ENCODE measurements around the gene LYPD5. TPM values are rescaled to one million over a fixed set of nuclear protein-coding genes. Genes with fewer than 3 reads are reported as not detected.
"Not testable (repeated sequence)": the region's sequence is repeated elsewhere in the genome, so short reads cannot be mapped to it uniquely, and the experiment has no call there.

LYPD5 gene
- total and polyA plus RNA-seq, 10 donors, result 2.1 to 48.1 (median 7.0) TPM

DNA sequence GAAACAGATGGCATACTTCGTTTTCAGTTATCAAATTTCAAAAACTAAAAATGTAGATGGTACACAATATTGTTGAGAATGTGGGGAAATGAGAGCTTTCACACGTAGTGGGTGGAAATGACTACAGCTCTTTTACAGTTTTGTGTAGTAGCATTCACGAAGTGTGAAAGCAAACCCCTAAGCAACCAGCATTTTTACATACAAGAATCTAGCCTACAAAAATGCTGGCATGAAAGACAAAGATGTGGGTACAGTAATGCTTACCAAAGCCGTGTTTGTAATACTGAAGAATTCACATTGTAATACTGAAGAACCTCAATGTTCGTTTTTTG is 18.6 kb upstream of the LYPD5 start:
- DNase-seq, result no peak
- Histone ChIP-seq H3K27me3 (replicated peaks in 1 of 7) (peaks cover 0 to 28% (median 6%) of the 10 kb centered on the region in 7 donors), H3K9me3 (peaks cover 0 to 7% (median 0%) of the 10 kb centered on the region in 8 donors), H3K27ac (no peak overlapping the region), H3K36me3 (no peaks in the 10 kb centered on the region), H3K4me3 (peak overlapping the region in 7 of 8 donors; percentile 35 to 64 (median 43)), H3K4me1 (peaks cover 0 to 13% (median 0%) of the 10 kb centered on the region in 6 donors)
- TF ChIP-seq POLR2AphosphoS5 (IDR thresholded peaks at IDR 0.05) (no peak), POLR2A (IDR thresholded peaks at IDR 0.05) (no peak)
- TF ChIP-seq, protein P1, sequence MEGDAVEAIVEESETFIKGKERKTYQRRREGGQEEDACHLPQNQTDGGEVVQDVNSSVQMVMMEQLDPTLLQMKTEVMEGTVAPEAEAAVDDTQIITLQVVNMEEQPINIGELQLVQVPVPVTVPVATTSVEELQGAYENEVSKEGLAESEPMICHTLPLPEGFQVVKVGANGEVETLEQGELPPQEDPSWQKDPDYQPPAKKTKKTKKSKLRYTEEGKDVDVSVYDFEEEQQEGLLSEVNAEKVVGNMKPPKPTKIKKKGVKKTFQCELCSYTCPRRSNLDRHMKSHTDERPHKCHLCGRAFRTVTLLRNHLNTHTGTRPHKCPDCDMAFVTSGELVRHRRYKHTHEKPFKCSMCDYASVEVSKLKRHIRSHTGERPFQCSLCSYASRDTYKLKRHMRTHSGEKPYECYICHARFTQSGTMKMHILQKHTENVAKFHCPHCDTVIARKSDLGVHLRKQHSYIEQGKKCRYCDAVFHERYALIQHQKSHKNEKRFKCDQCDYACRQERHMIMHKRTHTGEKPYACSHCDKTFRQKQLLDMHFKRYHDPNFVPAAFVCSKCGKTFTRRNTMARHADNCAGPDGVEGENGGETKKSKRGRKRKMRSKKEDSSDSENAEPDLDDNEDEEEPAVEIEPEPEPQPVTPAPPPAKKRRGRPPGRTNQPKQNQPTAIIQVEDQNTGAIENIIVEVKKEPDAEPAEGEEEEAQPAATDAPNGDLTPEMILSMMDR (IDR thresholded peaks at IDR 0.05 in 8 of 11, conservative IDR thresholded peaks at IDR 0.05 in 3 of 11), result no peak
- intact Hi-C loops (cut with DNase I; ENCODE audit: low total_unique reads), result no loop called here
- 28 to 33% (median 31%) methylated on average over 5 of the region's 5 CpGs for WGBS, 5 donors

DNA sequence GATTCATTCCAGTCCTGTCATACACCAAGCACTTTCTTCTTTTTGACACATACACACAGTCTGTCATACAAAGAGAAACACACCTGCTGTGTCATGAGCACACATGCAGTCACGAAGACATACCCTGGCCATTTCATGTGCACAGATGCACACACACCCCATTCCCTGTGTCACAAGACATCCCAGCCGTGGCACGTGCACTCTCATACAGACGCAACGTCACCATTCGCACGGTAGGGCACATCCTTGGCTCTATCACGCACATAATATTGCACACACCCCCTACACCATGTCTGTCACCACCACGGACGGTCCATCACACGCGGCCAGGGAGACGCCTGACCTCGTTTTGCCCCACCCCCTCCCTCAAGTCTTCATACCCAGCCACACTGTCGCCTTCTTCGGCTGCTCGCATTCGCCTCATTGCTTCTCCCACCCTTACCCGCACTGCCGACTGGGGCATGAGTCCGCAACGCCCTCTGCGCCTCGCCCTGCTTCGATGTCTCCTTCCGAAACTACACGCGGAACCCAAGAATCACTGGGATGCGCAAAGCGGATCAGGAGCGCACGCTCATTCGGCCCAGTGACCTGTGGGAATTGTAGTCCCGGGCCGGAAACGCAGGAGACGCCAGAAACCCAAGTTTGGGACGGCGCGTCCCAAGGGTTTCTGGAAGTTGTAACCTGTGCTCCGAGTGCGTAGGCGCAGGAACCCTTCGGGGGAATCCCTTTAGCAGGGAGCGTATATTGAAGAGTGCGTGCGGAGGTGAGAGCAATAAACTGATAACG is 18.0 kb upstream of the LYPD5 start:
- TF ChIP-seq POLR2AphosphoS5 (IDR thresholded peaks at IDR 0.05) (peak in 2 of 3 donors; percentile 44 to 66), POLR2A (IDR thresholded peaks at IDR 0.05) (no peak)
- TF ChIP-seq, protein P1 (IDR thresholded peaks at IDR 0.05 in 8 of 11, conservative IDR thresholded peaks at IDR 0.05 in 3 of 11), result no peak
- H3K4me3 ChIP-seq, result peak overlapping the region; percentile 14 to 64 (median 40)
- peaks cover 0 to 7% (median 0%) of the 10 kb centered on the region in 8 donors for H3K9me3 ChIP-seq
- H3K36me3 ChIP-seq, result no peaks in the 10 kb centered on the region
- no peak for DNase-seq
- peaks cover 0 to 28% (median 6%) of the 10 kb centered on the region in 7 donors for H3K27me3 ChIP-seq (replicated peaks in 1 of 7)
- intact Hi-C loops (cut with DNase I; ENCODE audit: low total_unique reads), result no loop called here
- 16 to 28% (median 19%) methylated on average over 47 to 48 of the region's 48 CpGs for WGBS, 5 donors
- H3K4me1 ChIP-seq, result peaks cover 0 to 13% (median 0%) of the 10 kb centered on the region in 6 donors
- H3K27ac ChIP-seq, result no peak overlapping the region

DNA sequence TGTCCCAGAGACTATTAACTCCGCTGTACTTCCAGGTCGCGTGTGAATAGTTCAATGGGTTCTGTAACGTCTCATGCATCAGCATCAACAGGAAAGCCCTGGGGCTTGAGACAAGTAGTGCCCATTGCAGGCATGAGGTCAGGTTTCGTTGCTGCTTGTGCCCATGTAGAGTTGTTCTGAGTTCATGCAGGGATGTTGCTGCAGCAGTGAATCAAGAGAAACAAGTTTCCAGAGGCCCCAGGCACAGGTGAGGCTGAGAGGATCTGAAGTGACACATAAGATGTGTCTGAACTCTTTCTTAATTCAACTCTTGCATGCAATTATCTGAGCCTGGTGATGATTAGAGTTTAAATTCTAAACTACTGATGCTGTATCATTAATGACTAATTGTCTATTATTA is 16.3 kb upstream of the LYPD5 start:
- TF ChIP-seq POLR2A (IDR thresholded peaks at IDR 0.05) (no peak), POLR2AphosphoS5 (IDR thresholded peaks at IDR 0.05) (no peak)
- TF ChIP-seq, protein P1 (IDR thresholded peaks at IDR 0.05 in 8 of 11, conservative IDR thresholded peaks at IDR 0.05 in 3 of 11), result no peak
- H3K27ac ChIP-seq, result no peak overlapping the region
- H3K9me3 ChIP-seq, result peaks cover 0 to 7% (median 0%) of the 10 kb centered on the region in 8 donors
- no peaks in the 10 kb centered on the region for H3K36me3 ChIP-seq
- peaks cover 0 to 13% (median 0%) of the 10 kb centered on the region in 6 donors for H3K4me1 ChIP-seq
- no peak overlapping the region for H3K4me3 ChIP-seq
- intact Hi-C loops (cut with DNase I; ENCODE audit: low total_unique reads), result no loop called here
- H3K27me3 ChIP-seq (replicated peaks in 1 of 7), result peaks cover 0 to 28% (median 6%) of the 10 kb centered on the region in 7 donors
- WGBS, 5 donors, result 86 to 93% (median 88%) methylated on average over 5 of the region's 5 CpGs
- DNase-seq, result no peak

DNA sequence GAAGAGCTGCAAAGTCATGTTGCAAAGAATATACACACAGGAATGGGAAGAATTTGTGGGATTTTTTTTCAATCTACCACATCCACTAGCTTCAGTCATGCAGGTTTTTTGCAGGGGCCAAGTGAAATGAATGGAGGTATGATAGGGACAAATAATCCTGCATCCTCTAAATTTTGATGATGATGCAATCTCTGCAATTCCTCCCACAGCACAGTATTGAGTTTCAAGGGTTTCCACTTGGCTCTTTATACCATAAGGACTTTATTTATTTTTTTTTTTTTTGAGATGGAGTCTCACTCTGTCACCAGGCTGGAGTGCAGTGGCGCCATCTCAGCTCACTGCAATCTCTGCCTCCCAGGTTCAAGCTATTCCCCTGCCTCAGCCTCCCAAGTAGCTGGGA is 15.2 kb upstream of the LYPD5 start:
- intact Hi-C loops (cut with DNase I; ENCODE audit: low total_unique reads); H3K36me3 ChIP-seq; H3K9me3 ChIP-seq; H3K27ac ChIP-seq; DNase-seq; H3K4me3 ChIP-seq: not testable (repeated sequence)
- WGBS, 5 donors, result 79 to 100% (median 85%) methylated on average over 1 of the region's 1 CpG
- Histone ChIP-seq H3K4me1 (peaks cover 0 to 13% (median 0%) of the 10 kb centered on the region in 6 donors), H3K27me3 (replicated peaks in 1 of 7) (peaks cover 0 to 28% (median 6%) of the 10 kb centered on the region in 7 donors)

Measured in spleen (tissue), 11 donors.